Activated CD8-positive, alpha-beta T cell treated with anti-CD3 and anti-CD28 coated beads for 36 hours (primary cell): ENCODE measurements around the gene CD81. TPM values are rescaled to one million over a fixed set of nuclear protein-coding genes. Genes with fewer than 3 reads are reported as not detected.

ENCODE experiments used
- ATAC-seq: fragments of 200-7000 bp; cut with Tn5 transposase; one replicate; pipeline ENCODE4 v1.10.0; 2021; ENCODE audit warnings: mild to moderate bottlenecking, moderate library complexity
- CTCF ChIA-PET: fragments of 350-600 bp; sonication (Branson Sonifier 250); formaldehyde crosslinking; loops from one replicate; lab custom pipeline; 2021; ENCODE audit warnings: antibody characterized with exemption; lab: Charles Lee
- POLR2A ChIA-PET: fragments of 350-600 bp; sonication (Branson Sonifier 250); formaldehyde crosslinking; loops from one replicate; lab custom pipeline; 2021; ENCODE audit warnings: antibody characterized with exemption; lab: Charles Lee
- DNase-seq: peaks from one replicate; pipeline ENCODE4 v3.0.0-alpha.2; 2020
- H3K27ac Mint-ChIP-seq: one replicate; pipeline ENCODE4 v1.8.0; 2021; ENCODE audit warnings: mild to moderate bottlenecking, mixed read lengths
- H3K27me3 Mint-ChIP-seq: one replicate; pipeline ENCODE4 v1.8.0; 2021; ENCODE audit warnings: mixed read lengths
- H3K36me3 Mint-ChIP-seq: one replicate; pipeline ENCODE4 v1.8.0; 2021; ENCODE audit warnings: low read depth, mixed read lengths
- H3K4me1 Mint-ChIP-seq: one replicate; pipeline ENCODE4 v1.8.0; 2021; ENCODE audit warnings: low read depth, mixed read lengths
- H3K4me3 Mint-ChIP-seq: one replicate; pipeline ENCODE4 v1.8.0; 2021; ENCODE audit warnings: mild to moderate bottlenecking, moderate library complexity, mixed read lengths
- H3K9me3 Mint-ChIP-seq: one replicate; pipeline ENCODE4 v1.8.0; 2021; ENCODE audit warnings: mixed read lengths
- intact Hi-C: fragments of 100-400 bp; cut with micrococcal nuclease; formaldehyde crosslinking; loops from one replicate; pipeline ENCODE4 v1.10.0; 2022
- total RNA-seq, 2 experiments: library from RNA; stranded (reverse); gene quantifications; one replicate each; pipeline ENCODE4 v1.2.3, GENCODE V29; 2021
- TF ChIP-seq, protein P1 (sequence below): fragments of 200-600 bp; IDR thresholded peaks from one replicate; pipeline ENCODE4 v1.8.0; 2022; ENCODE audit warnings: antibody characterized with exemption, mild to moderate bottlenecking

The CD81 gene
- total RNA-seq, 2 experiments from 2014 or later: 133 to 138 TPM

DNA sequence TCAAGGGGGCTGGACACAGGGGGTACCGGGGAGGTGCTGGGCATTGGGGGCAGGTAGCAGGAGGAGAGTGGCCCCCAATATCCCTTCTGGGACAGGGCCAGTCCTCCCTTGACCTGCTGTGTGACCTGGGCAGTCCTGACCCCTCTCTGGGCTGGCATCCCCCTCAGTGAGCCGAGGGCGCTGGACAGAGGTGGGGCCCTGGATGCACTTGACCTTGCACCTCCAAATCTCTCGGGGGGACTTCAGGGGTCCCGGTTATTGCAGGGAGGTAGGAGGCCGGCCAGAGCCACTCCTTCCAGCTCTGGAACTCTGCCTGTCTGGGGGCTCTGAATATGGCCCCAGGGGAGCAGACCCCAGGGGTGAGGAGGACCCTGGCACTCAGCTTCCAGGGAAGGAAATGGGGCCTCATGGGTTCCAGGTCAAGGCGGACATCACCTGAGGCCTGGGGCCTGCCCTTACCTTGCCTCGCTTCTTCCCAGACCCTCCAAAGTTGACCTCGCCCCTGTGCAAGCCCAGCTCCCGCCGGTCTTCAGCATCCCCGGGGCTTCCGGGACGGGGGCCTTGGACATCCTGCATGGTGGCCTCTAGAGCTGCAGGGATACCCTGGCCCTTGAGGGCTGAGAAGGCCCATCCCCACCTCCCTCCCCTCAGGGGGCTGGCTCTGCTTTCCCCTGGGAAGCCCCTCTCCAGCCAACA lies 45.5 kb downstream of the CD81 start:
- ChIA-PET POLR2A (no interaction called here), CTCF (interaction anchor here (1.4 to 10.3 kb wide), 4 partner anchors 112 to 465 kb away, joined by 6 to 381 read pairs (median 112); partner anchors contain the start of genes C11orf21 and TSPAN32)
- Mint-ChIP-seq H3K27me3 (no peaks in the 10 kb centered on the region), H3K27ac (no peak overlapping the region), H3K36me3 (no peaks in the 10 kb centered on the region), H3K4me1 (peaks cover 2% of the 10 kb centered on the region), H3K9me3 (no peaks in the 10 kb centered on the region), H3K4me3 (no peak overlapping the region)
- intact Hi-C loops: no loop called here
- ATAC-seq (no peak), DNase-seq (no peak)
- TF ChIP-seq, protein P1, sequence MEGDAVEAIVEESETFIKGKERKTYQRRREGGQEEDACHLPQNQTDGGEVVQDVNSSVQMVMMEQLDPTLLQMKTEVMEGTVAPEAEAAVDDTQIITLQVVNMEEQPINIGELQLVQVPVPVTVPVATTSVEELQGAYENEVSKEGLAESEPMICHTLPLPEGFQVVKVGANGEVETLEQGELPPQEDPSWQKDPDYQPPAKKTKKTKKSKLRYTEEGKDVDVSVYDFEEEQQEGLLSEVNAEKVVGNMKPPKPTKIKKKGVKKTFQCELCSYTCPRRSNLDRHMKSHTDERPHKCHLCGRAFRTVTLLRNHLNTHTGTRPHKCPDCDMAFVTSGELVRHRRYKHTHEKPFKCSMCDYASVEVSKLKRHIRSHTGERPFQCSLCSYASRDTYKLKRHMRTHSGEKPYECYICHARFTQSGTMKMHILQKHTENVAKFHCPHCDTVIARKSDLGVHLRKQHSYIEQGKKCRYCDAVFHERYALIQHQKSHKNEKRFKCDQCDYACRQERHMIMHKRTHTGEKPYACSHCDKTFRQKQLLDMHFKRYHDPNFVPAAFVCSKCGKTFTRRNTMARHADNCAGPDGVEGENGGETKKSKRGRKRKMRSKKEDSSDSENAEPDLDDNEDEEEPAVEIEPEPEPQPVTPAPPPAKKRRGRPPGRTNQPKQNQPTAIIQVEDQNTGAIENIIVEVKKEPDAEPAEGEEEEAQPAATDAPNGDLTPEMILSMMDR: no peak

DNA sequence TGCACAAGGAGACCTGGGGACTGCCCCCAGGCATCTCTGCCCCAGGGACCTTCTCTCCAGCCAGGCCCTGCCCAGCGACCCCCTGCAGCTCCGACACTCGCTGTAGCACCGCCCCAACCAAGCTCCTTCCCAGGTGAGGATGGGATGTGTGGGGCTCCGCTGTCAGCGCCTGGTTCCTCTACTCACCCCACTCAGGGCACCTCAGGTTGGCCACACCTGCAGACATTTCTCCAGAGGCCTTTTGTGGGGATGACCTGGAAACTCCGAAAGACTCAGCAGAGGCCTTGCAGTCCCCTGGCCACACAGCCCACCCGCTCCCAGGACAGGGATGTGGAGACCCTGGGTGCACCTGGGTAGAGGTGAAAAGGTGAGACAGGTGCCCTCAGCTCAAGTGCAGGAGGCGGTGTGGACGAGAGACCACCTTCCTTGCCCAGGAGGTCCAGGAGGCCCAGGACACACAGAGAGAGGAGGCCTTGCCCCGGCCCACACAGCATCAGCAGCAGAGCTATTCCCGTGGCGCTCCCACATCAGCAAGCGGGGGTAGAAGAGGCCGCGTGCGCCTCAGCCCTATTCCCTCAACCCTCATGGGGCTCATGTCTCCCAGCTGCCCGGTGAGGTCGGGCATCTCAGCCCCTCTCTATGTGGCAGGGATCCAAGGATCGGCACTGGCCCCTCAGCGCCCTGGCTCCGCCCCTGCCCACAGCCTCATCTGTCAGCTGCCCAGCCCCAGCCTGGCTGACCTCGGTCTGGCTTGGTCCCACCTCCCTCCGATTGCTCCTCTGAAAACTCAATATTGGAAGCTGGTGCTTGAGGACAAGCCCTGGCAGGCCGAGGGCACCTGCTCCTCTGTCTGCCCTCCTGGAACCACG lies 46.3 kb downstream of the CD81 start:
- Mint-ChIP-seq H3K4me1 (peaks cover 2% of the 10 kb centered on the region), H3K9me3 (no peaks in the 10 kb centered on the region), H3K27me3 (no peaks in the 10 kb centered on the region), H3K36me3 (no peaks in the 10 kb centered on the region), H3K27ac (no peak overlapping the region), H3K4me3 (no peak overlapping the region)
- DNase-seq (no peak), ATAC-seq (no peak)
- intact Hi-C loops: no loop called here
- ChIA-PET CTCF (interaction anchor here (1.4 to 10.3 kb wide), 4 partner anchors 111 to 464 kb away, joined by 5 to 381 read pairs (median 94); partner anchors contain the start of genes C11orf21 and TSPAN32), POLR2A (interaction anchor here (1.5 kb wide), 1 partner anchor 119 kb away, joined by 3 read pairs; no protein-coding TSS in a partner anchor)
- TF ChIP-seq, protein P1: no peak

DNA sequence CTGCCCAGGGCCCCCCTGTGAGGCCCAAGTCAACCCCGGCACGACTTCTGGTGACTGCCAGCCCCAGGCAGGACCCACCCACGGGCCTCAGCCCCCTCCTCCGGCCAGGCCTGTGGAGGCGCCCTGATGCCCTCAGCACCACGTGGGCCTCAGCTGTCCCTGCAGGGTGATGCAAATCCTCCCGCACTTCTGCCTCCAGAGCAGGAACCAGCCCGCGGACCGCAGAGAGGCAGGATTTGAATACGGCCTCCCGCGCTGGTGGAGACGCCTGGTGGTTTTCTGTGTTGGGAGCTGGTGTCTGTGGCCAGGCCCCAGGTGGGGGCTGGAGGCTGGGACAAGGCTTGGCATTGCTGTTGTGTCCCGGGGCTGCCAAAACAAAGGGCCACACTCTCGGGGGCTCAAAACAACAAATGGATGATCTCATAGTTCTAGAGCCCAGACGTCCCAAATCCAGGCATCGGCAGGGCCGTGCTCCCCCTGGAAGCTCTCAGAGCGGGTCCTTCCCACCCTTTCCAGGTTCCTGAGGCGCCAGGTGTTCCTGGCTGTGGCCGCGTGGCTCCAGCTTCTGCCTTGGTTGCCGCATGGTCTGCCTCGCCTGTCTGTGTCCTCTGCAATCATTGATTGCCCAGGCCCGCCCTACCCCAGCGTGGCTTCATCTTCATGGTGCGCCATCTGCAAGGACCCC lies 47.8 kb downstream of the CD81 start:
- ChIA-PET POLR2A (interaction anchor here (1.5 kb wide), 1 partner anchor 121 kb away, joined by 3 read pairs; no protein-coding TSS in a partner anchor), CTCF (interaction anchor here (1.5 to 10.3 kb wide), 3 partner anchors 109 to 238 kb away, joined by 5 to 381 read pairs (median 182); partner anchors contain the start of genes C11orf21 and TSPAN32)

DNA sequence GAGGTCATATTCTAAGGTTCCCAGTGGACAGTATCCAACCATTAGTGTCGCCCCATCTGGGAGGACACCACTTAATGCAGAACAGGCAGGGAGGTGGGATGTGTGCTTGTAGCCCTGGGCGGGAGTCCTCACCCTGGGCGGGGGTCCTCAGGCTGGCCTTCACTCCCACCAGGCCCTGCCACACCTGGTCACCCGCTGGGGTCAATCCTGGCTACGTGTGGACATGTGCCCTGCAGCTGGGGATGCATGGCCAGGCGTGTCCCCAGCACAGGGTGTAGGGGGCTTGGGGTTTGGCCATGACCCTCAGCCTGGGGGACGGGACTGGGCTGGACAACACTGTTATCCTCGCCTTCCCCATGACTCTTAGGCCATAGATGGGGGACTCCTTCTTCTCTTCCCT lies 48.4 kb downstream of the CD81 start:
- DNase-seq (no peak), ATAC-seq (no peak)
- Mint-ChIP-seq H3K4me1 (no peaks in the 10 kb centered on the region), H3K27ac (no peak overlapping the region), H3K27me3 (no peaks in the 10 kb centered on the region), H3K9me3 (no peaks in the 10 kb centered on the region), H3K36me3 (no peaks in the 10 kb centered on the region), H3K4me3 (no peak overlapping the region)
- TF ChIP-seq, protein P1: no peak
- POLR2A ChIA-PET: no interaction called here
- intact Hi-C loops: loop anchor here (5.0 kb wide), 1 partner anchor 462 kb away; the partner anchor contains the start of gene CDKN1C
- CTCF ChIA-PET: interaction anchor here (1.3 to 10.3 kb wide), 3 partner anchors 109 to 239 kb away, joined by 3 to 381 read pairs (median 182); partner anchors contain the start of genes C11orf21 and TSPAN32

More for the DNA sequence above, 47.8 kb downstream of the CD81 start:
- DNase-seq (no peak), ATAC-seq (no peak)
- no peaks in the 10 kb centered on the region for H3K9me3 Mint-ChIP-seq
- no peaks in the 10 kb centered on the region for H3K36me3 Mint-ChIP-seq
- TF ChIP-seq, protein P1: no peak
- no peaks in the 10 kb centered on the region for H3K4me1 Mint-ChIP-seq
- no peak overlapping the region for H3K27ac Mint-ChIP-seq
- no peaks in the 10 kb centered on the region for H3K27me3 Mint-ChIP-seq
- intact Hi-C loops: loop anchor here (5.0 kb wide), 1 partner anchor 462 kb away; the partner anchor contains the start of gene CDKN1C
- H3K4me3 Mint-ChIP-seq: no peak overlapping the region
